Esophagus (tissue), 2 donors: Measurements from ENCODE around the gene RCN2. TPM values are rescaled to one million over a fixed set of nuclear protein-coding genes. Genes with fewer than 3 reads are reported as not detected.
"Not testable (repeated sequence)": the region's sequence is repeated elsewhere in the genome, so short reads cannot be mapped to it uniquely, and the experiment has no call there.

Experiments used
- H3K27ac ChIP-seq, 2 donors: one replicate each; pipeline ENCODE4 v1.5.1; 2013; ENCODE audit warnings: low read depth in 2 of 2, mild to moderate bottlenecking in 2 of 2, inconsistent platforms in 1 of 2, low read length in 1 of 2, moderate library complexity in 1 of 2
- H3K27me3 ChIP-seq, 2 donors: one replicate each; pipeline ENCODE4 v1.6.1; 2013; ENCODE audit warnings: low read length in 2 of 2, control low read depth in 1 of 2, mild to moderate bottlenecking in 1 of 2; ENCODE audit not compliant: insufficient read depth in 2 of 2, control insufficient read depth in 1 of 2
- H3K36me3 ChIP-seq, 2 donors: one replicate each; pipeline ENCODE4 v1.6.1; 2013; ENCODE audit warnings: low read length in 1 of 2; ENCODE audit not compliant: control insufficient read depth in 2 of 2, insufficient read depth in 2 of 2
- H3K4me1 ChIP-seq, 2 donors: one replicate each; pipeline ENCODE4 v1.6.1; 2013; ENCODE audit warnings: low read length in 1 of 2; ENCODE audit not compliant: control insufficient read depth in 2 of 2, insufficient read depth in 2 of 2
- H3K4me3 ChIP-seq, 2 donors: one replicate each; pipeline ENCODE4 v1.5.1; 2013; ENCODE audit warnings: low read length in 2 of 2, mild to moderate bottlenecking in 2 of 2, low read depth in 1 of 2, moderate library complexity in 1 of 2
- H3K9me3 ChIP-seq, 2 donors: one replicate each; pipeline ENCODE4 v1.6.1; 2013; ENCODE audit warnings: mild to moderate bottlenecking in 2 of 2, low read depth in 1 of 2, low read length in 1 of 2, moderate library complexity in 1 of 2; ENCODE audit not compliant: control insufficient read depth in 2 of 2, insufficient read depth in 1 of 2
- WGBS, 2 donors: extraction: QIAGEN DNeasy Blood & Tissue Kit; methylation state at CpG; one replicate each; pipeline ENCODE4 v1.1.7; 2013; 5-methylcytosine and 5-hydroxymethylcytosine counted together
- polyA plus RNA-seq, 2 donors: library from polyadenylated mRNA; stranded (reverse); fragments of 200-250 nt; gene quantifications; one replicate each; pipeline ENCODE4 v1.2.3, GENCODE V29; 2013
- donor health status: healthy with polysubstance abuse.
- donor health status: Bipolar disorder and iron deficiency.

Gene RCN2
- polyA plus RNA-seq, 2 donors: 17.3 to 27.1 TPM

DNA sequence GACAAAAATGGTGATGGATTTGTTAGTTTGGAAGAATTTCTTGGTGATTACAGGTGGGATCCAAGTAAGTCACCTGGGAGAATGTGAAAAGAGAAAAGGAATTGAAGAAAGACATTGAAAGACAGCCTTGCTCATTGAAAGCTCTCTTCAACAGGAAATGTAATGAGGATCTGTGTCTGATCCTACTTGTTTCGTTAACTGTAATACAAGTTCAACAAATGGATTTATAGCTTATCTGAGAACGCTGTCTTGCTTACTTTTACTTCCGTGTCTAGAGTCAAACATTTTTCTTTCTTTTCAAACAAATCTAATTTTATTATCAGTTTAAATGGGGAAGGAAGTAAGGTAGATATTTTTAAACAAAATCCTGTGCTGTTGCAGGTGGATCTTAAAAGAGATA is 15.9 kb downstream of the RCN2 start:
- H3K27ac ChIP-seq: no peak overlapping the region
- H3K4me3 ChIP-seq: no peak overlapping the region
- no peaks in the 10 kb centered on the region for H3K4me1 ChIP-seq
- 74 to 85% methylated on average over 3 of the region's 3 CpGs for WGBS, 2 donors
- no peaks in the 10 kb centered on the region for H3K36me3 ChIP-seq
- no peaks in the 10 kb centered on the region for H3K9me3 ChIP-seq
- H3K27me3 ChIP-seq: no peaks in the 10 kb centered on the region

DNA sequence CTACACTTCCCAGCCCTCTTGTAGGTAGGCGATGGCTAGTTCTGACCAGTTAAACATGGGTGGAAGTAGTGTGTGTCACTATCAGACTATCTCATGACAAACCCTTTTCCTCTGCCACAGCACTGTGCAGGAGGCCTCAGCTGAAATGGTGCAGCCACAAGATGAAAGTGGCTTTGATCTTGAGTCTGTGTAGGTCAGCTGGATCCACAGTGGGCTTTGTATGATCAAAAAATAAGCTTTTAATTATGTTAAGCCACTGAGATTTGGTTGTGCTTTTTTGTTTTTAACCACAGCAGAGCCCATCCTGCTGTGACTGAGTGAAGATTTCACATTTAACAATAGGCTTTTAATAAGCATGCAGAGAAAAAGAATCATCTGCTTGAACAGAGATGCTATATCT is 19.7 kb downstream of the RCN2 start:
- no peaks in the 10 kb centered on the region for H3K36me3 ChIP-seq
- H3K4me3 ChIP-seq: no peak overlapping the region
- H3K4me1 ChIP-seq: no peaks in the 10 kb centered on the region
- H3K27ac ChIP-seq: no peak overlapping the region
- H3K27me3 ChIP-seq: no peaks in the 10 kb centered on the region
- H3K9me3 ChIP-seq: no peaks in the 10 kb centered on the region
- WGBS, 2 donors: 84 to 92% methylated on average over 1 of the region's 1 CpG

DNA sequence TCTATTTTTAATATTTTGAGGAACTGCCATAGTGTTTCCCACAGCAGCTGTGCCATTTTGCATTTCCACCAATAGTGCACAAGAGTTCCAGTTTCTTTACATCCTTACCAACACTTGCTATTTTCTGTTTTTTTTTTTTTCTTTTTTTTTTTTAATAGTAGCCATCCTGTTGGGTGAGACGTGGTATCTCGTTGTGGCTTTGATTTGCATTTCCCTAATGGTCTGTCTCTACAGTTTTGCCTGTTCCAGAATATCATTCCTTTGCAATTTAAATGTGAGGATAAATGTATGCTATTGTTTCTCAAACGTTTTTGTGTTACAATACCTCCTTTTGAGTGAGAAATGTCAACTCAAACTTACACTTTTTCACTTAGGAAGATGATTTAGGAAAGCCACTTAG is 22.4 kb downstream of the RCN2 start:
- Histone ChIP-seq H3K9me3 (no peaks in the 10 kb centered on the region), H3K4me3 (no peak overlapping the region), H3K27ac (no peak overlapping the region), H3K4me1 (no peaks in the 10 kb centered on the region), H3K27me3 (no peaks in the 10 kb centered on the region), H3K36me3 (no peaks in the 10 kb centered on the region)
- WGBS, 2 donors: 46 to 60% methylated on average over 3 of the region's 3 CpGs

DNA sequence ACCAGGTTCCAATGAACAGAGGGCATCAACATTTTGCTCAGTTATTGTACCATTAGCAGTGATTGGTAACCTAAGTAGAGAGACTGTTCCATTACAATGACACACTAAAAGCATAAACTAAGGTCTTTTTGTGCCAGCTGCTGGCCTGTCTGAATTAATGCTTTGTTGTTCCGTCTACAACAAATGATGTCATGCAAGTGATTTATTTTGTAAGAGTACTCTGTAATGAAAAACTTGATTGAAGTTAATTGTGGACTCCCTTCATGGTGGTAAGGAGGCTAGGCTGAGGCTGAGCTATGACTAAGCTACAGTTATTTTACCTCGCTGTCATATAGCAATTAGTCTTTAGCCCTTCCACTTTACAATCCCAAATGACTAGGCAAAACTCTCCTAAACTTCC is 23.2 kb downstream of the RCN2 start:
- H3K36me3 ChIP-seq: no peaks in the 10 kb centered on the region
- no peaks in the 10 kb centered on the region for H3K9me3 ChIP-seq
- H3K27ac ChIP-seq: no peak overlapping the region
- no peaks in the 10 kb centered on the region for H3K27me3 ChIP-seq
- no peak overlapping the region for H3K4me3 ChIP-seq
- no peaks in the 10 kb centered on the region for H3K4me1 ChIP-seq
- 55 to 68% methylated on average over 2 of the region's 2 CpGs for WGBS, 2 donors

DNA sequence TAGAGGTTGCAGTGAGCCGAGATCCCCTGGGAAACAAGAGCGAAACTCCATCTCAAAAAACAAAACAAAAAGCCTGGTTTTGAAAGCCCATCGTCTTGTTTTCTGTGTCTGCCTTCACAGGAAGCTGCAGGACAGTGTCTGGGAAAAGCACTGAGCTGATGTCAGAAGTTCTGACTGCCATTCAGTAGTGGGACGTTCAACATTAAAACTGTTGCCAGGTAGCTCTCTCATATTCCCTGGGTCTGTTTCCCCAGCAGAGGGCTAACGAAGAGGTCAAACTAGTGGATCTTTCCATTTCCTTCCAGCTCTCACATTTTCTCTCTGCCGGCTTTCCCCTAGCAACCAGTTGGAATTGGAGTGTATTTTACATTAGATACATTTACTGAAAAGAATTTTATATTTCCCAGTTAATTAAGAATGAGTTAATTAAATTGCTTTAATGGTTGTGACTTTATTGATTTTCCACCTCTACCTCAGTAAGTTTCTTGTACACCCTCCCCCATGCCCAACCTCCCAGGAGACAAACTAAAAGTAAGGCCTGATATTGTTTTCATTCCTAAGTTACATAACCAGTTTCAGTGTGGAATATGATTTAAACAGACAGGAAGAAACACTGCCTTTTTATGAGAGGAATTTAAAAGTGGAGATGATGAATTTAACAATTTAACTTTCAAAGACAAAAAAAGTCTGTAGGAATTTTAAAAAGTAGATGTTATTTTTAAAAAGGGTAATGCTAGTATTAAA is 29.9 kb downstream of the RCN2 start:
- Histone ChIP-seq H3K9me3 (no peaks in the 10 kb centered on the region), H3K4me1 (no peaks in the 10 kb centered on the region), H3K4me3 (no peak overlapping the region), H3K27ac (no peak overlapping the region), H3K27me3 (no peaks in the 10 kb centered on the region), H3K36me3 (no peaks in the 10 kb centered on the region)
- WGBS, 2 donors: 75% methylated on average over 6 of the region's 6 CpGs

DNA sequence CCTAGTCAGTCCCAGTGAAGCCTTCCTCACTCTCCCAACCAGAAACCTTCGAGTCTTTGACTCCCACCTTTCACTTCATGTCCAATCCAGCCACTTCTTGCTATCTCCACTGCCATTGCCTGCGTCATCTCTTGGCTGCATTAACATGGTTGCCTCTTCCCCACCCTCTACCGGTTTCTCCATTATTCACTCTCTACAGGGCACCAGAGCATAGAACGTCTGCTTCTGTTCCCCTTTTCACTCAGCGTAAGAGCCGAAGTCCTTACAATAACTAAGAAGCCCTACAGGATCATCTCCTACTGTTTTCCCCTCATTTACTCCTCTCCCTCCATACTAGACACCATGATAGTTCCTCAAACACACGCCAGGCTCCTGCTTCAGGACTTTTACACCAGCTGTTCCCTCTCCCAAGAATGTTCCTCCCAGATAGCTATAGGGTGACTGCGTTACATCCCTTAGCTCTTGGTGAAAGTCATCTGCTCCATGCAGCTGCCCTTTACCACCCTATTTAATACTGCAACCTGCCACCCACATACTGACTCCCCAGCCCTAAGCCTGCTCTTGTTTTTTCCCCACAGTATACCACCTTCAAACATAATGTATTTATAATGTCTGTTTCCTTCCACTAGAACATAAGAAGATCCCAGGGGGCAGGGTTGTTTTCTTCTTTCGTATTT is 30.9 kb downstream of the RCN2 start:
- H3K36me3 ChIP-seq: no peaks in the 10 kb centered on the region
- no peaks in the 10 kb centered on the region for H3K4me1 ChIP-seq
- H3K4me3 ChIP-seq: no peak overlapping the region
- no peak overlapping the region for H3K27ac ChIP-seq
- 88 to 90% methylated on average over 9 of the region's 9 CpGs for WGBS, 2 donors
- no peaks in the 10 kb centered on the region for H3K9me3 ChIP-seq
- H3K27me3 ChIP-seq: no peaks in the 10 kb centered on the region

DNA sequence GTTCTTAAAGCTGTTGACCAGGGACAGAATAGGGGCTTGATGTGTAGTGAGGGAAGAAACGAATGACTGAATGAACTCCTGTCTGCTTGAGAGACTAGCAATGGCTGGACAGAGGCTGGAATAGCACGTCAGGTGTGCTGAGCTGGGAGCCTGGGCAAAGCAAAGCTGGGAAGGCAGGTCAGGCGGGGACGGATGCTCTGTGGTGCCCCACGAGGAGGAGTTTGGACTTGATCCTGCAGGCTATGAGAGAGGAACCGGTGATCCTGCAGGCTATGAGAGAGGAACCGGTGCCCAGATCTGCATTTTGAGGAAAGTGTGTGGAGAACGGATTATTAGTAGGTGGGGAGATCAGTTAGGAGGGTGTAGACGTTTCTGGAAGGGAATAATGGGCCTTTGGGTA is 32.0 kb downstream of the RCN2 start:
- Histone ChIP-seq H3K9me3 (no peaks in the 10 kb centered on the region), H3K4me1 (no peaks in the 10 kb centered on the region), H3K27me3 (no peaks in the 10 kb centered on the region), H3K36me3 (no peaks in the 10 kb centered on the region), H3K4me3 (no peak overlapping the region), H3K27ac (no peak overlapping the region)
- WGBS, 2 donors: 47 to 48% methylated on average over 9 of the region's 9 CpGs

DNA sequence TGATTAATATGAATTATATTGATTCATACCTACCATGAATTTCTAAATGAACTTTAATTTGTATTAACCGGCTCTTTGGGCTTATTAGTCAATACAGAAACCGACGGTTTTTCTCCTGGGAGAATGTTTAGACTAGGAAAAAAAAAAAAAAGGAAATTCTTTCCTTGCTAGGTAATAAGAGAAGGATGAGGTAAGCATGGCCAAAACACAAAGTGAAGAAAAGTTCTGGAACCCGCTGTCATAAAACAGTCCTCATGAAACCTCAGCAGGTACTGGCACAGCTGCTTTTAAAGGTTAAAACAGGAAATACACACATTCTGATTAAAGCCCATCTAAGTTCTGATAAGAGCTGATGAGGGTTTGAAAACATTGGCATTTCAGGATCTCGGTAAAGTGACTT is 32.6 kb downstream of the RCN2 start:
- Histone ChIP-seq H3K27ac (no peak overlapping the region), H3K9me3 (no peaks in the 10 kb centered on the region), H3K4me3 (no peak overlapping the region), H3K4me1 (no peaks in the 10 kb centered on the region), H3K27me3 (no peaks in the 10 kb centered on the region), H3K36me3 (no peaks in the 10 kb centered on the region)
- whole genome bisulfite sequencing, 2 donors: 28 to 49% methylated on average over 5 of the region's 5 CpGs

DNA sequence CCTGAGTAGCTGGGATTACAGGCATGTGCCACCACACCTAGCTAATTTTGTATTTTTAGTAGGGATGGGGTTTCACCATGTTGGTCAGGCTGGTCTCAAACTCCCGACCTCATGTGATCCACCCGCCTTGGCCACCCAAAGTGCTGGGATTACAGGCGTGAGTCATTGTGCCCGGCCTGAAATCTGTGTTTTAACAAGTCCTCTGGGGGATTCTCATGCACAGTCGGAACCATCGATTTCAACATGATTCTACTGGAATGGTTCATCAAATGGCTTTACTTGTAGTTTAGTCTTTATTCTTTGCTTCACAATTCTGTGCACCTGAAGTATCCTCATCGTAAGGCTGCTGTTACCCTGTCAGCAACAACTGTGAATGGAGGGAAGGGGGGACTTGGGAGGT is 34.5 kb downstream of the RCN2 start:
- not testable (repeated sequence) for H3K4me3 ChIP-seq, H3K27ac ChIP-seq, H3K27me3 ChIP-seq, H3K36me3 ChIP-seq, H3K9me3 ChIP-seq, H3K4me1 ChIP-seq
- WGBS, 2 donors: 48 to 54% methylated on average over 7 of the region's 7 CpGs

DNA sequence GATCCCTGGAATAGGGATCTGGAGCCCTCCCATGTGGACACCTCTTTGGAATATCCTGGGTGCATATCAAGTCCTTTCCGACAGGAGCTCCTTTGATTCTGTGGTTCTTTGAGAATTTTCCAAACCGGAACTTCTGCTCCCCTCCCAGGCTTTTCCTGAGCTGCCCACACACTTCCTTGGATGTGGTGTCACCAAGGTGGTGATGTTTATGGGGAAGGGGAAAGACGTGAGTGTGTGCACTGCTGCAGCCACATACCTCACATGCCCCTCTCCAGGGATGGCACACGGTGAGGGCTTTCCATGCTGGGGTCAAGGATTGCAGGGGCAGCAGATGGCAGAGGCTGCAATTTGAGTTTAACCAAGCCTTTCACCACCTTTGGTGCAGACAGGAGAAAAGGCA is 35.5 kb downstream of the RCN2 start:
- Histone ChIP-seq H3K27me3 (no peaks in the 10 kb centered on the region), H3K9me3 (no peaks in the 10 kb centered on the region), H3K4me1 (no peaks in the 10 kb centered on the region), H3K4me3 (no peak overlapping the region), H3K27ac (no peak overlapping the region), H3K36me3 (no peaks in the 10 kb centered on the region)
- 38 to 41% methylated on average over 4 of the region's 4 CpGs for WGBS, 2 donors
